GM12878 (cell line): ENCODE results near the gene PPP1R9B. TPM values are rescaled to one million over a fixed set of nuclear protein-coding genes. Genes with fewer than 3 reads are reported as not detected.

Experiments used
- ATAC-seq: fragments of 200-7000 bp; cut with Tn5 transposase; 3 replicates; pipeline ENCODE4 v1.9.1; 2020; ENCODE audit warnings: mild to moderate bottlenecking, moderate library complexity
- BruUV-seq: library from RNA; stranded (reverse); fragments of 400-500 nt; replicated peaks from 2 replicates; lab custom pipeline; 2021; lab: Mats Ljungman, UMichigan
- CTCF ChIA-PET: fragments of 300-600 bp; sonication (Branson Sonifier 250); formaldehyde crosslinking; extraction: SDS; loops from one replicate; lab custom pipeline; 2021; ENCODE audit warnings: inconsistent platforms; lab: Yijun Ruan, JAX
- POLR2A ChIA-PET: fragments of 350-600 bp; formaldehyde crosslinking; extraction: SDS; loops from one replicate; lab custom pipeline; 2021; ENCODE audit warnings: inconsistent platforms; lab: Charles Lee
- RAD21 ChIA-PET: fragments of 300-600 bp; sonication (Branson Sonifier 250); formaldehyde crosslinking; loops from one replicate; lab custom pipeline; 2023; ENCODE audit warnings: antibody characterized with exemption; ENCODE audit not compliant: unreplicated experiment; lab: Charles Lee
- SMC1A ChIA-PET: fragments of 300-600 bp; sonication (Branson Sonifier 250); formaldehyde crosslinking; loops from one replicate; lab custom pipeline; 2023; ENCODE audit not compliant: unreplicated experiment, uncharacterized antibody; lab: Charles Lee
- DNase-seq: peaks from one replicate; pipeline ENCODE4 v3.0.0-alpha.2; 2011; ENCODE audit warnings: low read depth, low spot score
- FAIRE-seq: peaks from 3 replicates; lab custom pipeline; 2011; peaks lifted over from hg19 to GRCh38; lab: Jason Lieb, UNC
- H2AFZ ChIP-seq: 2 replicates; pipeline ENCODE4 v1.6.0; 2011; ENCODE audit warnings: low read depth, low read length, control low read depth; ENCODE audit not compliant: control insufficient read depth
- H3K27ac ChIP-seq: 2 replicates; pipeline ENCODE4 v1.5.1; 2011; ENCODE audit warnings: control low read depth; ENCODE audit not compliant: control insufficient read depth, insufficient read depth
- H3K27me3 ChIP-seq, 2 experiments: replicated peaks in 1 of 2; 2 replicates each; pipeline versions ENCODE4 v1.6.0 to v1.6.1; 2011; ENCODE audit warnings: low read length in 1 of 2; ENCODE audit not compliant: control insufficient read depth in 2 of 2, insufficient read depth in 2 of 2
- H3K36me3 ChIP-seq, 2 experiments: 2 replicates each; pipeline ENCODE4 v1.5.1; 2011; ENCODE audit warnings: low read length in 1 of 2; ENCODE audit not compliant: control insufficient read depth in 2 of 2, insufficient read depth in 2 of 2
- H3K4me1 ChIP-seq: 2 replicates; pipeline ENCODE4 v1.6.1; 2011; ENCODE audit warnings: mild to moderate bottlenecking, low read length, moderate library complexity, mixed read lengths; ENCODE audit not compliant: control insufficient read depth, insufficient read depth
- H3K4me2 ChIP-seq: 2 replicates; pipeline ENCODE4 v1.6.0; 2011; ENCODE audit warnings: control low read depth; ENCODE audit not compliant: control insufficient read depth, insufficient read depth
- H3K4me3 ChIP-seq: fragments of 200-600 bp; sonication (generic); 2 replicates; pipeline ENCODE4 v1.5.1; 2016
- H3K79me2 ChIP-seq: 2 replicates; pipeline ENCODE4 v1.6.0; 2011; ENCODE audit warnings: low read length; ENCODE audit not compliant: control insufficient read depth, insufficient read depth
- H3K9ac ChIP-seq: 2 replicates; pipeline ENCODE4 v1.8.0; 2011; ENCODE audit warnings: low read length, control low read depth, mixed read lengths; ENCODE audit not compliant: control insufficient read depth, insufficient read depth
- H3K9me3 ChIP-seq: replicated peaks from 3 replicates; pipeline ENCODE4 v1.5.1; 2011; ENCODE audit warnings: mild to moderate bottlenecking, low read length; ENCODE audit not compliant: control insufficient read depth, insufficient read depth
- H4K20me1 ChIP-seq: 2 replicates; pipeline ENCODE4 v1.6.0; 2011; ENCODE audit not compliant: control insufficient read depth, insufficient read depth
- ATF3 ChIP-seq: IDR thresholded peaks from 2 replicates; pipeline ENCODE4 v1.6.1; 2011; ENCODE audit warnings: low read depth, mild to moderate bottlenecking, low read length, moderate library complexity, borderline replicate concordance; ENCODE audit errors: extremely low read depth
- BHLHE40 ChIP-seq, 2 experiments: fragments of 450-650 bp in 1 of 2; IDR thresholded peaks; 2 replicates each; pipeline ENCODE4 v1.6.1; 2011 to 2017; ENCODE audit warnings: low read depth in 2 of 2, borderline replicate concordance in 1 of 2, improper control_type of control experiment in 1 of 2, low read length in 1 of 2, mild to moderate bottlenecking in 1 of 2
- CBX3 ChIP-seq: fragments of 200-600 bp; sonication (generic); IDR thresholded peaks from 2 replicates; pipeline ENCODE4 v1.6.1; 2016; ENCODE audit warnings: low read depth, borderline replicate concordance
- HDGF ChIP-seq: fragments of 450-650 bp; IDR thresholded peaks from 2 replicates; pipeline ENCODE4 v1.6.1; 2016; ENCODE audit warnings: antibody characterized with exemption
- NBN ChIP-seq: fragments of 450-650 bp; IDR thresholded peaks from 2 replicates; pipeline ENCODE4 v1.6.1; 2016
- POLR2AphosphoS2 ChIP-seq: IDR thresholded peaks from 2 replicates; pipeline ENCODE4 v1.6.1; 2011; ENCODE audit warnings: low read depth, mild to moderate bottlenecking, low read length, improper control_type of control experiment, moderate library complexity
- RFX5 ChIP-seq: IDR thresholded peaks from 2 replicates; pipeline ENCODE4 v1.6.1; 2011; ENCODE audit warnings: low read depth, low read length, improper control_type of control experiment
- SREBF2 ChIP-seq: IDR thresholded peaks from 2 replicates; pipeline ENCODE4 v1.6.1; 2012; ENCODE audit warnings: mild to moderate bottlenecking, low read length
- YBX1 ChIP-seq: fragments of 450-650 bp; IDR thresholded peaks from 2 replicates; pipeline ENCODE4 v1.6.1; 2016; ENCODE audit warnings: antibody characterized with exemption
- ZBTB11 ChIP-seq: fragments of 450-650 bp; formaldehyde crosslinking; IDR thresholded peaks from 2 replicates; pipeline ENCODE4 v1.5.0; 2022; ENCODE audit warnings: mild to moderate bottlenecking, missing genetic modification characterization
- WGBS: methylation state at CpG from one replicate; pipeline ENCODE4 v1.1.6; 2016; ENCODE audit warnings: low lambda C conversion rate; ENCODE audit not compliant: insufficient replicate concordance, insufficient coverage; ENCODE audit errors: missing lambda C conversion rate; 5-methylcytosine and 5-hydroxymethylcytosine counted together
- in situ Hi-C: fragments of 300-500 bp; cut with MboI; formaldehyde crosslinking; loops from 9 replicates; pipeline ENCODE4 v1.14.3; 2018; ENCODE audit warnings: mixed read lengths
- intact Hi-C: fragments of 100-400 bp; cut with micrococcal nuclease; formaldehyde crosslinking; loops from one replicate; pipeline ENCODE4 v1.14.2; 2022; ENCODE audit not compliant: unreplicated experiment
- polyA plus RNA-seq, 11 experiments: library from polyadenylated mRNA; depleted of rRNA in 4 of 11; unstranded in 6 of 11; stranded (reverse) in 5 of 11; fragments of >200 nt; fragmentation: Nextera tagmentation in 4 of 11; fragmentation: Illumina TruSeq in 1 of 11; extraction: Ambion mirVana in 4 of 11; extraction: Trizol in 1 of 11; gene quantifications; 1 replicate in 1 of 11; 2 replicates in 10 of 11; pipeline versions ENCODE4 v1.2.1 to v1.2.3, GENCODE V29; 2011 to 2016; ENCODE audit warnings: inconsistent platforms in 2 of 11, missing spikeins in 2 of 11, low read depth in 1 of 11
- total RNA-seq, 4 experiments: library from RNA; depleted of rRNA in 3 of 4; stranded (reverse); fragments of >200 nt in 3 of 4; fragmentation: Illumina TruSeq in 1 of 4; extraction: Trizol in 1 of 4; gene quantifications; 2 replicates each; pipeline versions ENCODE4 v1.2.1 to v1.2.3, GENCODE V29; 2013 to 2021

Gene PPP1R9B
- total and polyA plus RNA-seq, 10 of the 15 experiments (the other 5 are each of a cell fraction or from before 2014, with no cell fraction given), result 0.20 to 107 (median 37.5) TPM

GRCh38 chr17:50191359-50192143 is 41.1 kb upstream of the PPP1R9B start:
- CTCF ChIA-PET, result interaction anchor here (1.6 to 10.1 kb wide), 2 partner anchors 9 to 20 kb away, joined by 3 to 514 read pairs; partner anchors contain the start of gene SGCA
- SMC1A ChIA-PET, result interaction anchor here (1.6 kb wide), 1 partner anchor 22 kb away, joined by 11 read pairs; no protein-coding TSS in a partner anchor
- FAIRE-seq, result no peak
- intact Hi-C loops, result no loop called here
- TF ChIP-seq RFX5 (no peak), YBX1 (no peak), NBN (no peak), ATF3 (no peak), ZBTB11 (CRISPR knock-in tag) (no peak), BHLHE40 (IDR thresholded peaks at IDR 0.05; ENCODE audit: borderline replicate concordance in 1 of 2, low read depth in 2 of 2, low read length in 1 of 2) (no peak), CBX3 (no peak), SREBF2 (no peak), HDGF (no peak), POLR2AphosphoS2 (no peak)
- TF ChIP-seq, all 136 proteins: peak for 0
- no peaks in the 10 kb centered on the region for H4K20me1 ChIP-seq
- H3K9ac ChIP-seq, result no peak overlapping the region
- H2AFZ ChIP-seq, result no peak overlapping the region
- H3K4me1 ChIP-seq, result peaks cover 18% of the 10 kb centered on the region
- no peak overlapping the region for H3K27ac ChIP-seq
- ATAC-seq, result no peak
- no peak for DNase-seq
- no peaks in the 10 kb centered on the region; the same call in 1 of the 2 replicates for H3K79me2 ChIP-seq
- BruUV-seq, result no TSS peak
- ChIA-PET POLR2A (interaction anchor here (1.0 to 1.8 kb wide), 2 partner anchors 10 to 22 kb away, joined by 3 to 7 read pairs; no protein-coding TSS in a partner anchor), RAD21 (interaction anchor here (8.8 kb wide), 1 partner anchor 22 kb away, joined by 176 read pairs; no protein-coding TSS in a partner anchor)
- H3K27me3 ChIP-seq, result no peaks in the 10 kb centered on the region
- in situ Hi-C loops, result loop anchor here (10.0 kb wide), 1 partner anchor 103 kb away; no protein-coding TSS in a partner anchor
- no peak overlapping the region for H3K4me3 ChIP-seq
- H3K36me3 ChIP-seq, result no peaks in the 10 kb centered on the region; a peak in 1 of 4 replicates
- no peaks in the 10 kb centered on the region for H3K9me3 ChIP-seq
- WGBS, result 51% methylated on average over 17 of the region's 21 CpGs
- peak overlapping the region; percentile 74 for H3K4me2 ChIP-seq
